AG09309 (cell line): ENCODE measurements around the gene RGS6.

Source experiments
- DNase-seq: peaks from one replicate; pipeline ENCODE4 v3.0.0-alpha.2; 2010; ENCODE audit warnings: low read depth
- H3K4me3 ChIP-seq: 2 replicates; pipeline ENCODE4 v1.5.1; 2011; ENCODE audit warnings: mild to moderate bottlenecking, low read depth, low read length, moderate library complexity; ENCODE audit not compliant: control insufficient read depth
- CTCF ChIP-seq: IDR thresholded peaks from 2 replicates; pipeline ENCODE4 v1.5.1; 2011; ENCODE audit warnings: mild to moderate bottlenecking, low read depth, low read length, inconsistent platforms; ENCODE audit not compliant: insufficient read depth, control insufficient read depth; ENCODE audit errors: missing control alignments

Gene RGS6

GRCh38 chr14:72598306-72598705 is 666.1 kb downstream of the RGS6 start:
- TF ChIP-seq CTCF, result no peak
- no peak overlapping the region for H3K4me3 ChIP-seq
- no peak for DNase-seq

- H3K4me3 ChIP-seq, result no peak overlapping the region
- no peak for DNase-seq
- no peak for TF ChIP-seq CTCF
Measured at GRCh38 chr14:72599579-72600470, 667.6 kb downstream of the RGS6 start.

- no peak for DNase-seq
- H3K4me3 ChIP-seq, result no peak overlapping the region
Measured at GRCh38 chr14:72600551-72601330, 668.5 kb downstream of the RGS6 start.

GRCh38 chr14:72603639-72604038 is 671.4 kb downstream of the RGS6 start:
- no peak for DNase-seq
- H3K4me3 ChIP-seq, result no peak overlapping the region
- no peak for TF ChIP-seq CTCF

More at GRCh38 chr14:72600551-72601330, 668.5 kb downstream of the RGS6 start:
- TF ChIP-seq CTCF, result no peak

- DNase-seq, result no peak
- TF ChIP-seq CTCF, result no peak
- no peak overlapping the region for H3K4me3 ChIP-seq
Measured at GRCh38 chr14:72604133-72604532, 671.9 kb downstream of the RGS6 start.

- no peak for DNase-seq
- no peak overlapping the region for H3K4me3 ChIP-seq
- TF ChIP-seq CTCF, result no peak
Measured at GRCh38 chr14:72605096-72605920, 673.1 kb downstream of the RGS6 start.
